Activated CD8-positive, alpha-beta memory T cell treated with anti-CD3 and anti-CD28 coated beads, Interleukin-2, amount 50 U/mL, for 24 hours (primary cell): Measurements from ENCODE around the gene PI4KB.

Source experiments
- DNase-seq: peaks from one replicate; pipeline ENCODE4 v3.0.0-alpha.2; 2020; ENCODE audit errors: extremely low read depth

The PI4KB gene

DNA sequence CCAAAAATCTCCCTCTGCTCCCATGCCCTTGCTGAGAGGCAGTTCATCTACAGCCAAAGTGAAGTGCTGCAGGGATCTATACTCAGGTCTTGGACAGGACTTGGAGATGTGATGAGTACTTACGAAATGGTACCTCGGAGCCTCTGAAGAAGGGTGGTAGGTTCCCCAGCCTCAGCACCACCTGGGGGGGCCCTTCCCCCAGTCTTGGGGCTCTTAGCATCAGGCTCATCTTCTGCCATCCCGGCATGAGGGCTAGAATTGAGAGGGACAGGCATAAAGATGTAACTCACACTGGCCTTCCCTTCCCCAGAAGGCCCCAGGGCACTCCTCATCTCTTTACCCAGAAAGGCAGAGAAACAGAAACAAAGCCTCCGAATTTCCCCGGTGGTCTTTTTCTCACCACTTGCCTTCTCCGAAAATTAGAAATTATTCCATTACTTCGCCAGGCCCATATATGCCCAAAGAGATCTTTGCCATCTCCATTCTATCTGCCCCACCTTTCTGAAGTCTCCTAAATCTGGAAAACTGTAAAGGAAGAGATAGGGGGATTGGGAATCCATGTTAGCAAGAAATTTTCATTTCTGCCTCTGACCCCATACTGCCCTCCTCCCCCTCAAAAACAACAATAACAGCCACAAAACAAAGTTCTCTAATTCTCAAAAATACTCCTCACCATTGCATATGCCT lies 19.0 kb upstream of the PI4KB start:
- no peak for DNase-seq

DNA sequence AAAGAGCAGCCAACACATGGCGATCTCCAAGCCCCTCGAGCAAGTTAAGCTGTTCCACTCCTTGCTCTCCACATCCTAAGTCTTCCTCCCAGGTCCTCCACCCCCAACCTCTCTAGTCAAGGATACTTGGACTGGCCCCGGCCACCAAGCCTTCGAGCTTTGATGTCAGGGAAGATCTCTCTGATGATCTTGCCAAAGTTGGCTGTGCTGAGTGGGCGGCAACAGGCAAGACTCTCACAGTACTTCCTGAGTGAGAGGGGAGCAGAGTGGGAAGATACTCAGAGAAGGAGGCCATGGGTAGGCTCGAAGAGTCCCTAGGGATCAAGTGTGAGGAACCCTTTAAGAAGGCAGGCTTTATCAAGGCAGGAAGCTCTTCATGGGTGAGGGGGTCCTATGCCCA lies 17.1 kb upstream of the PI4KB start:
- no peak for DNase-seq

DNA sequence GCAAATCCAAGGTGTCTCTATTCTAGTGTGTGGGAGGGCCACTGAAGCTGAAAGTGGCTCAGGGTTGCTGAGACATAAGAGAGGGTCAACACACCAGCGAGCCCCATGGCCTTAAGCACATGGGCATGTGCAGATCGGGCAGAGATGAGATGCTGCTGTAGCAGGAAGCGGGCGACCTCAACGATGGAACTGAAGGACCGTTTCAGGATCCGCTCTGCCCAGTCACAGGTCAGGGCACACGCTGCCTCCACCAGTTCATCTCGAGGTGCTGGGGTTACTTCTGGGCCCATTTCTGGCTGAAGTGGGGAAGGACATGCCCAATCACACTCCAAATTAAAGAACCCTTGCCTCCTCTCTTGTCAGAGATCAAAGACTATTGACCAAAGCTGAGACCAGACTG lies 16.4 kb upstream of the PI4KB start:
- no peak for DNase-seq

DNA sequence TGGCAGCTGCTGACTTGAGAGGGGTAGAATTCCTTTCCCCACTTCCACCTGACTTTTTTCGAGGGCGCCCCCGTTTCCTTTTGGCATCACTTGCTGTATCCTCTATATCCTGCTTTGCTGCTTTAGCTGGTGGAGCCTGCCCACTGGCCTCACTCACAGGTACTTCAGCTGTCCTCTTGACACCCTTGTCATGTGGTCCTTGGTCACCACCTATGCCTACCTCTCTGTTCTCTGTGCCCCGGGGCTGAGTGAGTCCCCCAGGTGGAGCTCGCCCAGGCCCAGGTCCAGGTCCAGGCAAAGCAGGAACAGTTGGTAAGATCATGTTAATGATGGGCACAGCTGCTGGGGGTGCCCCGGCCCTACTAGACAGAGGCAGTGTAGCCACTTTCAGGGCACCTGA lies 15.4 kb upstream of the PI4KB start:
- no peak for DNase-seq

DNA sequence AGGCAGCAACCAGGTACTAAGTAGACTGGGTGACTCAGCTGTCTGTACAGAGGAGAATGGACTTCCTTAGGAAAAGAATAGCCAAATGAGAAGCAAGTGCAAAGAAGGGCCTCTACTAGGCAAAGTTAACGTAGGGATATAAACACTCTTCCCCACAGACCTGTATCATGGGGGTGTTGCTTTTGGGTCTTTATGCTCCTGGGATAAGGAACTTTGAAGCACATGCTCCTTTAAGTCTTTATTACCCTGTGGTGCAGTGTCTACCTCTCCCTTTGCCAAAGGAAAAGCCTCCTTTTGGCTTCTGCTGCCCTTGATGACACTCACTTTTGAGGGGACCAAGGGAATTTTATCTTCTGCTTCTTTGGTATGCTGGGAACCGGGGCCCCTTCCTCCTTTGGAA lies 14.8 kb upstream of the PI4KB start:
- DNase-seq: no peak

DNA sequence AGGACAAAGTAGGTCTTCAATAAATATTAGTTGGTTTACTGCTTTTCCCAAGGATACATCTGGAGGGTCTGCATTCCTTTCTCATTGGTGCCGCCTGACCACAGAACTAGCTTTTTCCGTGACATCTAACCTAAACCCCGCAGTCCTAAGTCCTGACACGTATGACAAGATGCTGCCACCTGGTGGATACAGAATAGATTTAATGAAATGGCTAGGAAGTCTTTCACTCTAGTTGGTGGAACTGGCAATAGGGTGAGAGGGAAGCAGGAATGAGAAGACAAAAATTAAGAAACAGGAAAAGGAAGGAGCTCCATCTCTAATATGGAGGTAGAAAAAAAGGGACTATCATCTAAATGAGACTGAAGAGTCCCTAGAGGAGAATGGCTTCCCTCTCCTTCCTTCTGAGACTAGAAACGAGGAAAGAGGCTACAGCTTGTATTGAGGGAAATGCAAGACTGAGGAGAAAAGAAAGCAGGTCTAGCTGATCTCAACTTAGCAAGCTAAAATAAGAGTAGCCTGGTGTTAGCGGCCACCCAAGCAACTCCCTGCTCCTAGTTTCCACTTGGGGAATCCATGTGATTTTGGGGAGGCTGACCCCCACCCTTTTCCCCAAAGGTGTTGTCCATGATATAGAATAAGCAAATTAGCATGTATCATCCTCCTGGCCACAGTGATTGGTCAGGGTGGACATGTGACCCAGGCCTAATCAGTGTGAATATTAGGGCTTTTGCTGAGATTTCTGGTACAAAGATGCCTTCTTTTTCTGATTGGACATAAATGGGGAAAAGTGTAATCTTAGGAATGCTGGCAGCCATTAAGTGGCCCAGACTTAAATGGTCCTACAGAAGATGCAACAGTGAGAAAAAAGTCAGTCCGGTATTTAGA lies 13.9 kb upstream of the PI4KB start:
- DNase-seq: peak; percentile 15

DNA sequence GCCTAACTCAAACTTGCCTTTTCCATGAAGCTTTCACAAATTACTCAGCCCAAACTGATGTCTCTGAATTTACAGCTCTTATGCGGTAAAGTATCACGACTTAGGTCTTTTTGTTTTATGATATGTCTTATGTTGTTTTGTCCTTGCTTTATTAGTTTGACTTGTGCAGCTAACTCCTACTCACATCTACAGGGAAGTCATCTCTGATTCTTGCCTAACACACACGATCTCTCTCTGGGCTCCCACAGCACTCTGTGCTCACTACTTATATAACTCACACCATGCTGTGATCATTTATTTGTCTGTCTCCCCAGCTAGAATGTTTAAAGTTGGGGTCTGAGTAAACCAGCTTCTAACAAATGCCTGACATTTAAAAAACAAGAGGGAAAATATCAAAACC lies 9.3 kb upstream of the PI4KB start:
- DNase-seq: no peak

DNA sequence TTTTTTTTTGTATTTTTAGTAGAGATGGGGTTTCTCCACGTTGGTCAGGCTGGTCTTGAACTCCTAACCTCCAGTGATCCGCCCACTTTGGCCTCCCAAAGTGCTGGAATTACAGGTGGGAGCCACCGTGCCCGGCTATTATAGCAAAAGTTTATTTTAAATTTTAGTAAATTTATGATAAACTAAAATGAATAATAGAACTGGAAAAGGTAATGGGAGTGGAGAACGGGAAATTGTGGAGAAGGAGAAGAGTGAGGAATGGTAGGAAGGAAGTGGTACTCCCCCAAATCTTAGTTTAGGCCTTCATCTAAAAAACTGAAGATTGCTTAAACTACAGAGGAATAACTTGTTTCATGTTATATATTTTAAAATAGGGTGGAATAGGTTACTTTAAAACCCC lies 7.6 kb upstream of the PI4KB start:
- DNase-seq: no peak

DNA sequence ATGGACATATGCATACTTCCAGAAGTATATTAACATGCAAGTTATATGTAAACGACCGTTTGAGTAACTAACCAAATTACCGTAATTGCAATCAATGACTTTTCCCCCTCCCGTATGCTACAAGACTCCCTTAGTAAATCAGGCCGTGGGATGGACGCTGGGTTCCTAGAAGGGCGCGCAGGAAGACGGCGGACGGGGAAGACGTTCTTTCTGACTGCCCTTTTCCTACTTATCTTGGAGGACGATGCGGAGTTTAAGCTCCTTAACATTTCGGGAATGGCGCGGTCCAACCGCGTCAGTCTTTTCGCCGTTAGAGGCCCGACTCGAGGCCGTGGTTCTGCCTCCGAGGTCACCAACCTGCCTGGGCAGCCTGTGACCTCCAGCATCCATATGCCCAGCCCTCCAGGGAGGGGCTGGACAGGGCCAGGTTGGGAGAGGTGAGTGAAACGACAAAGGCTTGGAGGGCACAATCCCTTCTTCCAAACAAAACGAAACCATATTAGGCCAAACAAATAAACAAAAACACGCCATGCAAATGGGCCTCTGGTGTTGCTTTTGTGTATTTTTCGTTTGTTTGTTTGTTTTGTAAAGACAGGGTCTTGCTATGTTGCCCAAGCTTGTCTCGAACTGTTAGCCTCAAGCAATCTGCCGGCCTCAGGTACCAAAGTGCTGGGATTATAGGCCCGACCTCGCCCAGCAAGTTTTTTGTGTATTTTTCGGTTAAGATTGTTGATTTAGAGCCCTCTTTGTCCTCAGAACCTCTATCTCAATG lies 873 bp upstream of the PI4KB start:
- no peak for DNase-seq

DNA sequence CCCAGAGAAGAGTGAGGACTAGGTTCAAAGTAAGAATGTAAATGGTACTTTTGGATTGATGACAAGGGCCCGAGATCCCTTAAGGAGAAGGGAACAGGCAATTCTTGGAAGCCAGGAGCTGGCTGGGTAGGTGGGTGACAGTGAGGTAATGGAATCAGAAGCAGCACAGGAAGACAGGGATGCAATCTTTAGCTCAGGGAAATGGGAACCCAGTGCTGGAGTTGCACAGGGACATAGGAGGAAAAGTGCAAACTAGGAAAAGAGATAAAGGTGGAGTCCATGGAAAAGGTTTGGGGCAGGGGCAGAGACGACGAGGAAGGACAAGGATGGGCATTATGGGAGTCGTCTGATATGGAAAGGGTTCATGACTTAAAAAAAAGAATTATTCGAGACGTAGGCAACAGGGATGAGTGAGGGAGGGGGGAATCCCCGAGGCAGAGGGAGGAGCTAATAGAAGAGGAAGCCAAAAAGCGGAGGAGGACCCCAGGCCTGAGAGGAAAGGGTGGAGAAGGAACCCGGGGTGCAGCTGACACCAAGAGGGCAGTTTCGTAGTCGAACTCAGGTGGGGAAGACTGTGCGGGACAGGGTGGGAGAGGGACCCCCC lies 495 bp downstream of the PI4KB start:
- DNase-seq: no peak

DNA sequence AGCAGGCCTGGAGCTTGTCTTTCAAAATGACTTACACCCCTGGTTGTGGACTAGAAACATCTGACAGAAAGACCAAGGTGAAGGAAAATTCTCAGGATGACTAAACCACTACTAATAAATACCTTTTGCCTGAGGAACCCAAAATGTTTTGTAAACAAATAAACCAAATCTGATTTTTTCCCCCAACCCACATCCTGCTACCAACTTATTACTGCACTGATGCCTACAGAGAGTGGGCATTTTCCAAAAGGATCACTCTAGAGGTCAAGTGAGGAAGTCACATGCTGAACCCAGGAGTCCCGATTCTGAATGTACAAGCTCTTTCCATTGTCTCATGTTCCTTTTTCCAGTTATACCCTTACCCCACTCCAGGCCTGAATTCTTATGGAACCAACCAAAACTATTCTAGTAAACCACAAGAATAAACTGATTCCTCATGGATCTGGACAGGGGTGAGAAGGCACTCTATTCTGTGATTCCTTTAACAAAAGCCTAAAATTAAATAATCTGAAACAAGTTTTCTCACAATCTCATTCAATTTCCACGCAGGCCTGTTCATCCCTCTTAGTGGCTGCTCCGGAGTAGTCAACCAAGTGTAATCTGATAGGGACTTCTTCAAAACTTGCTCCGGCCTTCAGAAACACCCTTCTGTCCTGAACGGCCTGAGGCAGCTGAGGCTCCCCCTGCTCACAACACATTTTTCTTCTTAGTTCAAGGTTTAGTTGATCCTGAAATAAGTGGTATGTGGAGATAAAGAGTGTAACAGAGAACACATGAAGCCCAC lies 1.4 kb downstream of the PI4KB start:
- DNase-seq: no peak

DNA sequence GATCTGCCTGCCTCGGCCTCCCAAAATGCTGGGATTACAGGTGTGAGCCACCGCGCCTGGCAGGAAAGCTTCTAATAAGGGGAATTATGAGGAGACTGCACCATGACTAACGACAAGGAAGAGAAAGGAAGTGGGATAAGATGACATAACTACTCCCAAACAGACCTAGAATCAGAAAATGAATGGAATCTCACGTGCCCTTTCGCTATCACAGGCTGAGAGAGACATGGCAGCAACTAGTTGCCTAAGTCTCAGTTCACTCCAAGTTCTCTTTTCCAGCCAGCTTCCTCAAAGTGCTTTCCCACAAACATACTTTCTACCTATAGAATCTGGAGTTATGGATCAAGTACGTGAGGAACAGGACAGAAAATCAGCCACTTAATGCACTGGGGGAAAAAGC lies 2.0 kb downstream of the PI4KB start:
- DNase-seq: no peak

DNA sequence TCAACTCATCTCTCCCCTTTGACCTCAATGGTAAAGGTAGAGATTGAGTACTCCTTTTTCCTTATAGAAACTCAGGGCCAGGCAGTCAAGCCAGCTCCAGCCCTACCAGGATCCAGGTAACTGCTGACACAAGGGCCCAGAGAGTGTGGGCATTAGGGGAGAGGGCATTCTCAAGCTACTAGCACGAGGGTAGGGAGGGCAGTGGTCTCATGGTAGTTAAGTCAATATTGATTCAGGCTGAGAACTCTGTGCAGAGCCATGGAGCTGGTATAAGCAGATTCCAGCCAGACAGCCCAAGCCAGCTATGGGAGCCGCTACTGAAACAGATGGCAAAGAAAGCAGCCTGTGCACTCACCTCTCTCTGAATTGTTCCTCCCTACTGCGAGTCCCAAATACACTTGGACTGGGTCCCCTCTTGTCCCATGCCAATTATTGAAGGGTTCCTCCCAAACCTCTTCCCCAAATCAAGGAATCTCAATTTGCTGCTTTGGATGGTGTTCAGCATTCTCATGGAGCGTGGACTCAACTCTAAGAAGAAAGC lies 2.8 kb downstream of the PI4KB start:
- no peak for DNase-seq

DNA sequence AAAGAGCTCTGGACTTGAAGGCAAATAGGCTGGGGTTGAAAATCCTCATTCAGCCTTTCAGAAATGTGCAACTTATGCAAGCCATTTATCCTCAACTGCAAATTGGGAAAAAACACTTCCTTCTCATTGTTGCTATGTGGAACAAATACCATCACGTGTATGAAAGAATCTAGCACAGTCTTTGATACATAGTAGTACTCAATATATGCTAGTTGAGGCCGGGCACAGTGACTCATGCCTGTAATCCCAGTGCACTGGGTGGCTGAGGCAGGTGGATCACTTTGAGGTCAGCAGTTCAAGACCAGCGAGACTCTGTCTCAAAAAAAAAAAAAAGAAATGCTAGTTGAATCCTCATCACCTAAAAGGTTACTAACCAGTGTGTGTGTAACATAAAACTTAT lies 8.2 kb downstream of the PI4KB start:
- DNase-seq: no peak

DNA sequence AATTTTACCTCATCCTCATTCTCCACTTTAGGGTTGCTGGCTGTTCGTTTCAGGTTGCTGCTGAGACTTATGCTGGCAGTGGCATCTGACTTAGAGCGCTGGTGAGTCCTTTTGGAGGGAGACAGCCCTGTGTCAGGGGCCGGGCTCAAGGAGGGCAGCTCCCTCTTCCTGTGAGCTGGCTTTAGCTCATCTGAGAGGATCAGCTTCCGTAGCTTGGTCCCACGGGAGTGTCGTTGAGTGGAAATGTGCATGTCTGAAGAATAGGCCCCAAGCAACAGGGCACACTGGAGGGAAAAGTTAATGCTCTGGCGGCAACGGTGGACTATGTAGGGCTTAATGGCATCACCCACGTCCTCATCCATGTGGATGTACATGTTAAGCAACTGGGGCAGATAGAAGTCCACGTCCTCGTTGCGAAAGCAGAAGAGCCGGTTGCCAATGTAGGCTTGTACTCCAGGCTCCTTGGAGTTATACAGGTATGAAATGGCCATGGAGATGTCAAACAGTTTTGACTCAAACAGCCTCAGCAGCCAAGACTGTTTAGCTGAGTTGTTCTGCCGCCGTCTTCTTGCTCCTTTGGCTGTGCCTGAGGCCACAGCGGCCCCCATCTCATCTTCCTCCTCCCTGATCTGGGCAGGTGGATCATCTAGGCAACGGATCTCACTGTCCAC lies 11.5 kb downstream of the PI4KB start:
- no peak for DNase-seq

DNA sequence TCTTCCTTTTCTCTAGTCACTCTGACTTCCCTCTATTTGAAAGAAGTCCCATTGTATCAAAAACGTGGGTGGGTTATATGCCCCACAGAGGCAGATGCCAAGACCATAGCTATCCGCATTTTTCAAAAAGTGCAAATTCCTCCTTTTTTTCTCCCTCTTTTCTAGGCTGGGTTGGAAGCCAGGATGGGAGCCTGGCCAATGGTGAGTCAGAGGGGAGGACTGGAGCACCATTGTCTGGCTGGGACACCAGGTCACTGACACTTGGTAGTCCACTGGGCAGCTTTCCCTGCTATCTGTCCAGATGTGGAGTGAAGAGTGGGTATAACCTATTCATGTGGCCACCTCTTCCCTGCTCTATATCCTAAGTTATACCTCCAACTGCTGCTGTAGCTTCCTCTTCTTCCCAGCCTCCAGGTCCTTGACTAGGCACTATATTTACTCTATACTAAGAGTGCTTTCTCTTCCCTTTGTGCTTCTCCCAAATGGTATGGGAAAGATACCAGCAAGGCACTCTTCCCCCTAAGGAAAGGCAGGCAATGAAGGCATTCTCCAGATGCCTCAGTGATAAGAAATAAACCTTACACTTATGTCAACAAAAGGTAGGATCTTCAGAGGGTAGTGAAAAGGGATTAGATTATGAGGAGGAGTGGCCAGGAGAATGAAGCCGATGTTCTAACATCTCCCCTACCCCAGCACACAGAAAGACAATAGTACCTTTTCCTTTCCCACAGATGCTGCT lies 12.9 kb downstream of the PI4KB start:
- DNase-seq: no peak

DNA sequence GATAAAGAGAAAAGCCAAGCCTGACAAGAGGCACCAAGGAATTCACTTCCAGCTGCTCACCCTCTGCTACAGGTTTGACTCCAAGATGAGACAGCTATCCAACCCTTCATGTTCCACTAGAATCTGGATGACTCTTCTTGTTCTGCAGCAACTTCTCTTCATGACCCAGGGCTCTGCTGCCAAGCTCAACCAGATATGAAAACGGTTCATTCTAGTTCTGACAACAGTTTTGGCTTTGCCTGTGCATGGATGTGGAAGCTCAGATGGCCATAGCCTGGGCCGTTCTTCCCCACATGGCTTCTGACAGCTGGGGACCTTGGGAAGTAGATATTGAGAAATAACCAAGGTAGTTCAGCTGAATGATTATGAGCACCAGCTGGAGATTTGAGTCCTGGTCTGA lies 13.7 kb downstream of the PI4KB start:
- no peak for DNase-seq

DNA sequence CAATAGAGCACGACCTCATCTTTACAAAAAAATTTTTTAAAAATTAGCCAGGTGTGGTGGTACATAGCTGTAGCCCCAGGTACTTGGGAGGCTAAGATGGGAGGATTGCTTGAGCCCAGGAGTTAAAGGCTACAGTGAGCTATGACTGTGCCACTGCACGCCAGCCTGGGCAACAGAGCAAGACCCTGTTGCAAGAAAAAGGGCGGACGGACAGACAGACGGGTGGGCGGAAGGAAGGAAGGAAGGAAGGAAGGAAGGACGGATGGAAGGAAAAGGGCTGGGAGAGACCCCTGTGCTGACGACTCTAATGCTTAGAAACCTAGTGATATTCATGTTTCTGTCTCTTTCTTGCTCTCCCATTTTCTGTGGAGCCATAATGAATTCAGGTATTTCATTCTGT lies 14.4 kb downstream of the PI4KB start:
- no peak for DNase-seq

DNA sequence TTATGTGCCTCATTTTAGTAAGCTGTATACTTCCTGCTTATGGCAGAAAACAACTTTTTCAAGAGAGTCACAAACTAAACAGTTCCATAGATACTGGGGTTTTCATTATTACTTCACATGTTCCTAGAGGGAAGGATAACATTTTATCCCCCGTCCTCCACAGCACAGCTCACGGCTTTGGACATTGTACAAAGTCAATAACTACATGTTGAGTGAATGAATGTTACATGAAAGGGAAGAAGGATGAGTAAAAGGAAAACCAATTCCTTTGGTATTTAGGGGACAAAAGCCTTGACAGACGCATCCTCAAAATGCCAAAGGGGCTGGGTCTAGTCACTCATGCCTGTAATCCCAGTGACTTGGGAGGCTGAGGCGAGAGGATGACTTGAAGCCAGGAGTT lies 14.8 kb downstream of the PI4KB start:
- no peak for DNase-seq
